PC-3 (cell line): Measurements from ENCODE around the gene LRRC49. TPM values are rescaled to one million over a fixed set of nuclear protein-coding genes. Genes with fewer than 3 reads are reported as not detected.
"Not testable (repeated sequence)": the region's sequence is repeated elsewhere in the genome, so short reads cannot be mapped to it uniquely, and the experiment has no call there.

Experiments used
- ATAC-seq: fragments of 200-7000 bp; cut with Tn5 transposase; 2 replicates; pipeline ENCODE4 v1.9.1; 2020; ENCODE audit warnings: mild to moderate bottlenecking, moderate library complexity
- BruUV-seq: library from RNA; stranded (reverse); fragments of 400-500 nt; replicated peaks from 2 replicates; lab custom pipeline; 2021; lab: Mats Ljungman, UMichigan
- CTCF ChIA-PET: fragments of 300-600 bp; sonication (Branson Sonifier 250); formaldehyde crosslinking; loops from one replicate; lab custom pipeline; 2022; ENCODE audit warnings: antibody characterized with exemption; lab: Charles Lee
- POLR2A ChIA-PET: fragments of 300-600 bp; sonication (Branson Sonifier 250); formaldehyde crosslinking; loops from one replicate; lab custom pipeline; 2022; ENCODE audit warnings: antibody characterized with exemption; ENCODE audit not compliant: unreplicated experiment; lab: Charles Lee
- DNase-seq: peaks from one replicate; pipeline ENCODE4 v3.0.0-alpha.2; 2015
- H2AFZ ChIP-seq: fragments of 300-600 bp; sonication (generic); 2 replicates; pipeline ENCODE4 v1.6.0; 2016; ENCODE audit warnings: antibody characterized with exemption, low read length
- H3F3A ChIP-seq: fragments of 300-600 bp; sonication (generic); one replicate; pipeline ENCODE4 v1.6.0; 2017; ENCODE audit warnings: antibody characterized with exemption, low read length, control low read depth, mild to moderate bottlenecking; ENCODE audit not compliant: unreplicated experiment
- H3K27ac ChIP-seq: fragments of 300-600 bp; sonication (generic); 2 replicates; pipeline ENCODE4 v1.5.1; 2016; ENCODE audit warnings: mild to moderate bottlenecking, low read length
- H3K27me3 ChIP-seq: fragments of 300-600 bp; sonication (generic); 2 replicates; pipeline ENCODE4 v1.6.1; 2016; ENCODE audit warnings: low read length, mixed read lengths
- H3K36me3 ChIP-seq: fragments of 300-600 bp; sonication (generic); 2 replicates; pipeline ENCODE4 v1.6.1; 2016; ENCODE audit warnings: low read depth, mixed run types, low read length, mixed read lengths
- H3K4me1 ChIP-seq: fragments of 300-600 bp; sonication (generic); 2 replicates; pipeline ENCODE4 v1.5.1; 2016; ENCODE audit warnings: low read length; ENCODE audit not compliant: insufficient read depth
- H3K4me2 ChIP-seq: fragments of 300-600 bp; sonication (generic); 2 replicates; pipeline ENCODE4 v1.6.0; 2016; ENCODE audit warnings: low read length
- H3K4me3 ChIP-seq: fragments of 300-600 bp; sonication (generic); 2 replicates; pipeline ENCODE4 v1.5.1; 2016; ENCODE audit warnings: mild to moderate bottlenecking, low read length, mixed read lengths
- H3K79me2 ChIP-seq: fragments of 300-600 bp; sonication (generic); 2 replicates; pipeline ENCODE4 v1.6.1; 2017; ENCODE audit warnings: low read length, mixed read lengths
- H3K9ac ChIP-seq: fragments of 300-600 bp; sonication (generic); 2 replicates; pipeline ENCODE4 v1.6.0; 2016; ENCODE audit warnings: mild to moderate bottlenecking, low read length
- H3K9me2 ChIP-seq: fragments of 300-600 bp; sonication (generic); replicated peaks from 2 replicates; pipeline ENCODE4 v1.6.1; 2016; ENCODE audit warnings: mixed run types, low read length, mixed read lengths
- H3K9me3 ChIP-seq: fragments of 300-600 bp; sonication (generic); 2 replicates; pipeline ENCODE4 v1.6.1; 2016; ENCODE audit warnings: low read length, mixed read lengths
- H4K20me1 ChIP-seq: fragments of 300-600 bp; sonication (generic); 2 replicates; pipeline ENCODE4 v1.6.1; 2016; ENCODE audit warnings: low read length, mixed read lengths
- CTCF ChIP-seq: fragments of 300-600 bp; sonication (generic); conservative IDR thresholded peaks from 2 replicates; pipeline ENCODE4 v1.5.1; 2017; ENCODE audit warnings: antibody characterized with exemption, low read depth, mild to moderate bottlenecking, low read length
- EZH2 ChIP-seq: fragments of 300-600 bp; sonication (generic); IDR thresholded peaks from one replicate; pipeline ENCODE4 v1.6.1; 2017; ENCODE audit warnings: antibody characterized with exemption, mild to moderate bottlenecking, low read length; ENCODE audit not compliant: unreplicated experiment
- EZH2phosphoT487 ChIP-seq: fragments of 300-600 bp; sonication (generic); IDR thresholded peaks from 2 replicates; pipeline ENCODE4 v1.6.1; 2018; ENCODE audit warnings: mild to moderate bottlenecking, antibody characterized with exemption, low read length, borderline replicate concordance
- intact Hi-C: fragments of 100-400 bp; cut with micrococcal nuclease; formaldehyde crosslinking; loops from 2 replicates; pipeline ENCODE4 v1.9.0; 2023
- total RNA-seq: library from RNA; depleted of rRNA; stranded (reverse); fragments of >200 nt; gene quantifications from 2 replicates; pipeline ENCODE4 v1.2.3, GENCODE V29; 2014

The LRRC49 gene
- total RNA-seq, 1 experiment from 2014 or later = 7.7 TPM

GRCh38 chr15:71035478-71035877 lies 142.9 kb downstream of the LRRC49 start:
- H4K20me1 ChIP-seq, ATAC-seq, POLR2A ChIA-PET, H3K4me1 ChIP-seq, H3K9me3 ChIP-seq, intact Hi-C loops, H3K4me3 ChIP-seq, H2AFZ ChIP-seq, H3K36me3 ChIP-seq, BruUV-seq, H3K9ac ChIP-seq, H3K4me2 ChIP-seq, H3K9me2 ChIP-seq, H3K79me2 ChIP-seq, H3K27ac ChIP-seq, H3K27me3 ChIP-seq, DNase-seq, CTCF ChIA-PET, H3F3A ChIP-seq: not testable (repeated sequence)

GRCh38 chr15:71042356-71042922 lies 149.8 kb downstream of the LRRC49 start:
- Histone ChIP-seq H3K9me3 (no peaks in the 10 kb centered on the region), H3K27ac (no peak overlapping the region), H3K4me2 (no peak overlapping the region), H2AFZ (no peak overlapping the region), H3K4me1 (peaks cover 18% of the 10 kb centered on the region), H3K27me3 (no peaks in the 10 kb centered on the region), H3K9ac (no peak overlapping the region), H3K79me2 (no peaks in the 10 kb centered on the region), H3F3A (no peaks in the 10 kb centered on the region), H3K4me3 (no peak overlapping the region), H4K20me1 (no peaks in the 10 kb centered on the region), H3K36me3 (no peaks in the 10 kb centered on the region), H3K9me2 (no peaks in the 10 kb centered on the region)
- intact Hi-C loops = no loop called here
- DNase-seq (no peak), ATAC-seq (no peak)
- no TSS peak for BruUV-seq
- POLR2A ChIA-PET = no interaction called here
- CTCF ChIA-PET = no interaction called here
- no peak for TF ChIP-seq EZH2phosphoT487
- TF ChIP-seq EZH2 = no peak
- TF ChIP-seq CTCF = no peak

GRCh38 chr15:71043373-71043772 lies 150.7 kb downstream of the LRRC49 start:
- H4K20me1 ChIP-seq = no peaks in the 10 kb centered on the region
- H3K9ac ChIP-seq = no peak overlapping the region
- no peaks in the 10 kb centered on the region for H3K9me2 ChIP-seq
- no peak overlapping the region for H3K4me3 ChIP-seq
- no peak overlapping the region for H3K27ac ChIP-seq
- DNase-seq (peak; percentile 75), ATAC-seq (peak; percentile 89)
- peak overlapping the region; percentile 13; the same call in 1 of the 2 replicates for H3K4me2 ChIP-seq
- BruUV-seq = no TSS peak
- ChIA-PET POLR2A (no interaction called here), CTCF (no interaction called here)
- H3K36me3 ChIP-seq = no peaks in the 10 kb centered on the region
- no peak for TF ChIP-seq EZH2
- no peak for TF ChIP-seq CTCF
- no peak for TF ChIP-seq EZH2phosphoT487
- H3K4me1 ChIP-seq = peaks cover 21% of the 10 kb centered on the region
- intact Hi-C loops = no loop called here
- H2AFZ ChIP-seq = no peak overlapping the region
- H3K27me3 ChIP-seq = no peaks in the 10 kb centered on the region
- H3K9me3 ChIP-seq = no peaks in the 10 kb centered on the region
- H3K79me2 ChIP-seq = no peaks in the 10 kb centered on the region
- H3F3A ChIP-seq = no peaks in the 10 kb centered on the region
